HTR-8/SVneo (cell line): ENCODE results near the gene EMC8.

ENCODE experiments used
- DNase-seq: peaks from one replicate; pipeline ENCODE4 v3.0.0; 2011; ENCODE audit warnings: low spot score, mixed read lengths; ENCODE audit not compliant: insufficient read length
- FAIRE-seq: peaks from 2 replicates; lab custom pipeline; 2011; peaks lifted over from hg19 to GRCh38; lab: Jason Lieb, UNC

The EMC8 gene

GRCh38 chr16:85736921-85737320, 62.4 kb downstream of the EMC8 start:
- DNase-seq: no peak
- no peak for FAIRE-seq

GRCh38 chr16:85735946-85736345, 63.4 kb downstream of the EMC8 start:
- DNase-seq: no peak
- no peak for FAIRE-seq

- FAIRE-seq: no peak
- no peak for DNase-seq
These were observed 64.1 kb downstream of the EMC8 start for GRCh38 chr16:85735225-85735635.

GRCh38 chr16:85734311-85735017, 64.9 kb downstream of the EMC8 start:
- FAIRE-seq (no peak), DNase-seq (no peak)

GRCh38 chr16:85733839-85734170, 65.5 kb downstream of the EMC8 start:
- FAIRE-seq (no peak), DNase-seq (no peak)

- DNase-seq (no peak), FAIRE-seq (peak; percentile 70)
These were observed 66.0 kb downstream of the EMC8 start for GRCh38 chr16:85733155-85733838.

GRCh38 chr16:85731179-85731578, 68.2 kb downstream of the EMC8 start:
- no peak for DNase-seq
- no peak for FAIRE-seq

- FAIRE-seq (no peak), DNase-seq (no peak)
These were observed 69.2 kb downstream of the EMC8 start for GRCh38 chr16:85730186-85730465.

- no peak for FAIRE-seq
- no peak for DNase-seq
These were observed 69.7 kb downstream of the EMC8 start for GRCh38 chr16:85729452-85730185.

- DNase-seq (no peak), FAIRE-seq (no peak)
These were observed 70.5 kb downstream of the EMC8 start for GRCh38 chr16:85728879-85729278.
